Endothelial cell of umbilical vein (primary cell): ENCODE results near the gene FAM168B. TPM values are rescaled to one million over a fixed set of nuclear protein-coding genes. Genes with fewer than 3 reads are reported as not detected.
"Not testable (repeated sequence)": the region's sequence is repeated elsewhere in the genome, so short reads cannot be mapped to it uniquely, and the experiment has no call there.

Experiments
- BruUV-seq: library from RNA; stranded (reverse); fragments of 400-500 nt; replicated peaks from 2 replicates; lab custom pipeline; 2021; lab: Mats Ljungman, UMichigan
- CTCF ChIA-PET: fragments of 300-600, 350-600 bp; sonication (Branson Sonifier 250); formaldehyde crosslinking; loops from one replicate; lab custom pipeline; 2021; ENCODE audit warnings: antibody characterized with exemption, inconsistent platforms; lab: Charles Lee
- POLR2A ChIA-PET: fragments of 300-600, 350-600 bp; sonication (Branson Sonifier 250); formaldehyde crosslinking; loops from one replicate; lab custom pipeline; 2021; ENCODE audit warnings: antibody characterized with exemption, inconsistent platforms; lab: Charles Lee
- DNase-seq: peaks from one replicate; pipeline ENCODE4 v3.0.0-alpha.2; 2011; ENCODE audit warnings: low read depth, low spot score
- FAIRE-seq: peaks from 2 replicates; lab custom pipeline; 2011; peaks lifted over from hg19 to GRCh38; lab: Jason Lieb, UNC
- H2AFZ ChIP-seq: 2 replicates; pipeline ENCODE4 v1.6.0; 2012; ENCODE audit warnings: low read depth, low read length, control low read depth, inconsistent platforms
- H3K27ac ChIP-seq: 2 replicates; pipeline ENCODE4 v1.5.1; 2011; ENCODE audit warnings: low read depth, mild to moderate bottlenecking, control low read depth, low read length, moderate library complexity; ENCODE audit not compliant: insufficient read depth
- H3K27me3 ChIP-seq, 2 experiments: 2 replicates each; pipeline versions ENCODE4 v1.6.0 to v1.6.1; 2011; ENCODE audit warnings: low read length in 2 of 2, mixed read lengths in 1 of 2; ENCODE audit not compliant: control insufficient read depth in 2 of 2, insufficient read depth in 2 of 2
- H3K36me3 ChIP-seq, 2 experiments: 2 replicates in 1 of 2; 3 replicates in 1 of 2; pipeline ENCODE4 v1.5.1; 2011; ENCODE audit warnings: low read length in 2 of 2, mild to moderate bottlenecking in 1 of 2, moderate library complexity in 1 of 2; ENCODE audit not compliant: control insufficient read depth in 2 of 2, insufficient read depth in 2 of 2; ENCODE audit errors: extremely low read depth in 1 of 2
- H3K4me1 ChIP-seq: 3 replicates; pipeline ENCODE4 v1.5.1; 2011; ENCODE audit warnings: mild to moderate bottlenecking, low read length; ENCODE audit not compliant: control insufficient read depth, insufficient read depth; ENCODE audit errors: extremely low read depth
- H3K4me2 ChIP-seq: 2 replicates; pipeline ENCODE4 v1.6.1; 2011; ENCODE audit warnings: low read length, control low read depth, mixed read lengths; ENCODE audit not compliant: insufficient read depth
- H3K4me3 ChIP-seq, 3 experiments: fragments of 200-600 bp in 1 of 3; sonication (generic), shearing (Covaris generic) in 1 of 3; replicated peaks in 1 of 3; 2 replicates each; pipeline ENCODE4 v1.5.1; 2011 to 2016; ENCODE audit warnings: control low read depth in 3 of 3, low read length in 3 of 3, mild to moderate bottlenecking in 2 of 3, inconsistent platforms in 1 of 3, low read depth in 1 of 3, moderate library complexity in 1 of 3; ENCODE audit not compliant: insufficient read depth in 1 of 3
- H3K79me2 ChIP-seq: 2 replicates; pipeline ENCODE4 v1.6.0; 2012; ENCODE audit warnings: low read length, inconsistent platforms; ENCODE audit not compliant: control insufficient read depth, insufficient read depth
- H3K9ac ChIP-seq: replicated peaks from 2 replicates; pipeline ENCODE3; 2011; ENCODE audit warnings: low read length, control low read depth; ENCODE audit not compliant: insufficient read depth; ENCODE audit errors: extremely low read depth
- H3K9me1 ChIP-seq: replicated peaks from 3 replicates; pipeline ENCODE4 v1.6.0; 2011; ENCODE audit warnings: mild to moderate bottlenecking, low read length; ENCODE audit not compliant: control insufficient read depth, insufficient read depth; ENCODE audit errors: extremely low read depth
- H3K9me3 ChIP-seq: replicated peaks from 2 replicates; pipeline ENCODE4 v1.5.1; 2012; ENCODE audit warnings: low read length, inconsistent platforms; ENCODE audit not compliant: control insufficient read depth, insufficient read depth
- H4K20me1 ChIP-seq: replicated peaks from 2 replicates; pipeline ENCODE3; 2011; ENCODE audit warnings: mild to moderate bottlenecking, low read length; ENCODE audit not compliant: control insufficient read depth, insufficient read depth; ENCODE audit errors: extremely low read depth
- CTCF ChIP-seq, 2 donors: IDR thresholded peaks; 1 replicate in 1 of 2; 2 replicates in 1 of 2; pipeline ENCODE4 v1.5.1; 2011; ENCODE audit warnings: low read length in 2 of 2, mild to moderate bottlenecking in 2 of 2, moderate library complexity in 2 of 2, control low read depth in 1 of 2, inconsistent platforms in 1 of 2, low read depth in 1 of 2; ENCODE audit not compliant: insufficient read depth in 1 of 2; ENCODE audit errors: extremely low read depth in 1 of 2
- EZH2 ChIP-seq: IDR thresholded peaks from 2 replicates; pipeline ENCODE4 v1.6.1; 2012; ENCODE audit warnings: borderline replicate concordance, low read depth, mild to moderate bottlenecking, moderate library complexity, low read length, inconsistent platforms; ENCODE audit not compliant: severe bottlenecking
- FOS ChIP-seq: IDR thresholded peaks from 2 replicates; pipeline ENCODE4 v1.6.1; 2011; ENCODE audit warnings: mild to moderate bottlenecking, low read length, moderate library complexity, borderline replicate concordance; ENCODE audit not compliant: insufficient read depth
- GATA2 ChIP-seq: IDR thresholded peaks from 2 replicates; pipeline ENCODE4 v1.7.0; 2011; ENCODE audit warnings: low read depth, mild to moderate bottlenecking, moderate library complexity, mixed read lengths, low read length; ENCODE audit not compliant: insufficient read length, insufficient read depth
- JUN ChIP-seq: IDR thresholded peaks from 2 replicates; pipeline ENCODE4 v1.6.1; 2011; ENCODE audit warnings: borderline replicate concordance, low read depth; ENCODE audit not compliant: insufficient read length, insufficient read depth
- MAX ChIP-seq: IDR thresholded peaks from 2 replicates; pipeline ENCODE4 v1.6.1; 2011; ENCODE audit not compliant: insufficient read depth, insufficient read length
- MYC ChIP-seq: IDR thresholded peaks from one replicate; pipeline ENCODE4 v1.6.1; 2011; ENCODE audit warnings: mild to moderate bottlenecking, low read depth, low read length
- POLR2A ChIP-seq: IDR thresholded peaks from 2 replicates; pipeline ENCODE4 v1.6.1; 2012; ENCODE audit warnings: low read depth, mild to moderate bottlenecking, control low read depth, low read length
- POLR2AphosphoS5 ChIP-seq: IDR thresholded peaks from 2 replicates; pipeline ENCODE4 v1.6.1; 2012; ENCODE audit warnings: low read depth, mild to moderate bottlenecking, control low read depth, low read length, moderate library complexity; ENCODE audit not compliant: insufficient read depth
- dilution Hi-C: fragments of 300-500 bp; cut with MboI; formaldehyde crosslinking; loops from one replicate; pipeline ENCODE4 v1.15.0; 2019; ENCODE audit warnings: low sequenced_read_pairs; ENCODE audit not compliant: extremely low pct_ligation_motif_present
- intact Hi-C: fragments of 100-400 bp; cut with micrococcal nuclease; formaldehyde crosslinking; loops from one replicate; pipeline ENCODE4 v1.10.0; 2022
- polyA plus RNA-seq, 4 experiments: library from polyadenylated mRNA; depleted of rRNA in 3 of 4; stranded (reverse) in 3 of 4; unstranded in 1 of 4; fragments of >200 nt; gene quantifications; 2 replicates each; pipeline versions ENCODE4 v1.2.1 to v1.2.3, GENCODE V29; 2011 to 2012; ENCODE audit warnings: missing spikeins in 1 of 4
- total RNA-seq: library from RNA; stranded (reverse); gene quantifications from 2 replicates; pipeline ENCODE4 v1.2.3, GENCODE V29; 2021

Gene FAM168B
- total and polyA plus RNA-seq, 2 donors (not counting 3 experiments of a cell fraction or from before 2014, with no cell fraction given) = 109 to 183 TPM

GRCh38 chr2:131079931-131080330 is 13.3 kb downstream of the FAM168B start:
- H3K4me1 ChIP-seq, H2AFZ ChIP-seq, FAIRE-seq, H3K27ac ChIP-seq, dilution Hi-C loops, intact Hi-C loops, H3K9ac ChIP-seq, H3K9me1 ChIP-seq, POLR2A ChIA-PET, H3K4me3 ChIP-seq, CTCF ChIA-PET, H3K9me3 ChIP-seq, H3K27me3 ChIP-seq, BruUV-seq, DNase-seq, H4K20me1 ChIP-seq, H3K4me2 ChIP-seq: not testable (repeated sequence)
- Histone ChIP-seq H3K36me3 (peaks cover 24 to 33% of the 10 kb centered on the region in 2 experiments), H3K79me2 (peaks cover 84% of the 10 kb centered on the region)

GRCh38 chr2:131077966-131078365 is 15.3 kb downstream of the FAM168B start:
- dilution Hi-C loops (no loop called here), intact Hi-C loops (no loop called here)
- H3K9me1 ChIP-seq = no peaks in the 10 kb centered on the region
- H3K4me1 ChIP-seq = no peaks in the 10 kb centered on the region
- peaks cover 2% of the 10 kb centered on the region for H4K20me1 ChIP-seq
- H3K4me3 ChIP-seq = no peak overlapping the region
- DNase-seq (no peak), FAIRE-seq (no peak)
- CTCF ChIA-PET = no interaction called here
- TF ChIP-seq CTCF (IDR thresholded peaks at IDR 0.05; ENCODE audit: extremely low read depth in 1 of 2, insufficient read depth in 1 of 2, low read depth in 1 of 2, low read length in 2 of 2) (no peak), EZH2 (no peak), POLR2A (no peak), MAX (no peak), POLR2AphosphoS5 (no peak), FOS (no peak), MYC (no peak), GATA2 (no peak), JUN (no peak)
- POLR2A ChIA-PET = no interaction called here
- peaks cover 22 to 38% of the 10 kb centered on the region in 2 experiments for H3K36me3 ChIP-seq
- no peak overlapping the region for H3K27ac ChIP-seq
- peaks cover 83% of the 10 kb centered on the region for H3K79me2 ChIP-seq
- no peak overlapping the region for H3K9ac ChIP-seq
- H3K9me3 ChIP-seq = no peaks in the 10 kb centered on the region
- no peak overlapping the region for H2AFZ ChIP-seq
- no TSS peak for BruUV-seq
- no peaks in the 10 kb centered on the region for H3K27me3 ChIP-seq
- no peak overlapping the region for H3K4me2 ChIP-seq
